Measurements from ENCODE around the gene ARHGAP6. TPM values are rescaled to one million over a fixed set of nuclear protein-coding genes. Genes with fewer than 3 reads are reported as not detected.

ARHGAP6 gene
- total and polyA plus RNA-seq, 4 donors, result 6.0 to 18.2 (median 12.3) TPM

GRCh38 chrX:11438767-11439166 lies 227.0 kb downstream of the ARHGAP6 start:
- no peak overlapping the region for H3K4me3 ChIP-seq
- WGBS, 2 donors, result 51 to 69% methylated on average over 4 of the region's 4 CpGs
- ATAC-seq (ENCODE audit: insufficient read depth, low FRiP score), result no peak

DNA sequence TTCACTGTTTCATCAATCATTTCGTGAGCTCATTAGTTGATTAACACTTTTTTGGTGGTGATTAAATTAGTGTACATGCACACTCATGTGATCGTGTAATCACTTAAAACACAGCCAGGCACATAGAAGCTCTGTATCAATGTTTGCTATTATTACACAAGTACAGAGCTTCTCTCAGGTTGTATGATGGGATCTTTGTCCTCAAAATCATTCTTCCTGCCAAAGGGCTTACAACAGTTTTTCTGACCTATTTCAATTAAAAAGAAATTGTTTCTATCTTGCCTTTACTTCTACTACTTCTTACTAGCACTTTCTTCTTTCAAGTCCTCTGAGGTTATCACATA lies 227.4 kb downstream of the ARHGAP6 start:
- H3K4me3 ChIP-seq, result no peak overlapping the region
- no peak for DNase-seq
- no peak overlapping the region for H3K9ac ChIP-seq (ENCODE audit: insufficient read depth in 1 of 2, low read length in 2 of 2)
- H3K27ac ChIP-seq (ENCODE audit: low read depth in 1 of 2, low read length in 1 of 2), result peak overlapping the region in 1 of 2 donors; percentile 21
- 77 to 95% methylated on average over 2 of the region's 2 CpGs for WGBS, 2 donors
- H3K9me3 ChIP-seq (ENCODE audit: control insufficient read depth in 4 of 4, insufficient read depth in 3 of 4, low read length in 3 of 4), result peaks cover 0 to 2% (median 0%) of the 10 kb centered on the region in 4 donors
- H3K36me3 ChIP-seq (ENCODE audit: control insufficient read depth in 4 of 4, insufficient read depth in 4 of 4, low read length in 4 of 4), result no peaks in the 10 kb centered on the region
- no peak for ATAC-seq (ENCODE audit: insufficient read depth, low FRiP score)
- H3K4me1 ChIP-seq (ENCODE audit: control insufficient read depth in 5 of 5, insufficient read depth in 5 of 5, low read length in 5 of 5), result peaks cover 0 to 6% (median 0%) of the 10 kb centered on the region in 5 donors
- peaks cover 4 to 45% (median 11%) of the 10 kb centered on the region in 3 donors for H3K27me3 ChIP-seq (ENCODE audit: control insufficient read depth in 3 of 3, insufficient read depth in 3 of 3, low read length in 2 of 3)
- TF ChIP-seq, protein P1, sequence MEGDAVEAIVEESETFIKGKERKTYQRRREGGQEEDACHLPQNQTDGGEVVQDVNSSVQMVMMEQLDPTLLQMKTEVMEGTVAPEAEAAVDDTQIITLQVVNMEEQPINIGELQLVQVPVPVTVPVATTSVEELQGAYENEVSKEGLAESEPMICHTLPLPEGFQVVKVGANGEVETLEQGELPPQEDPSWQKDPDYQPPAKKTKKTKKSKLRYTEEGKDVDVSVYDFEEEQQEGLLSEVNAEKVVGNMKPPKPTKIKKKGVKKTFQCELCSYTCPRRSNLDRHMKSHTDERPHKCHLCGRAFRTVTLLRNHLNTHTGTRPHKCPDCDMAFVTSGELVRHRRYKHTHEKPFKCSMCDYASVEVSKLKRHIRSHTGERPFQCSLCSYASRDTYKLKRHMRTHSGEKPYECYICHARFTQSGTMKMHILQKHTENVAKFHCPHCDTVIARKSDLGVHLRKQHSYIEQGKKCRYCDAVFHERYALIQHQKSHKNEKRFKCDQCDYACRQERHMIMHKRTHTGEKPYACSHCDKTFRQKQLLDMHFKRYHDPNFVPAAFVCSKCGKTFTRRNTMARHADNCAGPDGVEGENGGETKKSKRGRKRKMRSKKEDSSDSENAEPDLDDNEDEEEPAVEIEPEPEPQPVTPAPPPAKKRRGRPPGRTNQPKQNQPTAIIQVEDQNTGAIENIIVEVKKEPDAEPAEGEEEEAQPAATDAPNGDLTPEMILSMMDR (IDR thresholded peaks at IDR 0.05; ENCODE audit: control extremely low read depth, extremely low read depth), result no peak

More at GRCh38 chrX:11438767-11439166, 227.0 kb downstream of the ARHGAP6 start:
- Histone ChIP-seq H3K27ac (ENCODE audit: low read depth in 1 of 2, low read length in 1 of 2) (peak overlapping the region in 1 of 2 donors; percentile 21), H3K36me3 (ENCODE audit: control insufficient read depth in 4 of 4, insufficient read depth in 4 of 4, low read length in 4 of 4) (no peaks in the 10 kb centered on the region), H3K9ac (ENCODE audit: insufficient read depth in 1 of 2, low read length in 2 of 2) (no peak overlapping the region), H3K4me1 (ENCODE audit: control insufficient read depth in 5 of 5, insufficient read depth in 5 of 5, low read length in 5 of 5) (peaks cover 0 to 6% (median 0%) of the 10 kb centered on the region in 5 donors), H3K9me3 (ENCODE audit: control insufficient read depth in 4 of 4, insufficient read depth in 3 of 4, low read length in 3 of 4) (peaks cover 0 to 2% (median 0%) of the 10 kb centered on the region in 4 donors), H3K27me3 (ENCODE audit: control insufficient read depth in 3 of 3, insufficient read depth in 3 of 3, low read length in 2 of 3) (peaks cover 4 to 42% (median 7%) of the 10 kb centered on the region in 3 donors)
- no peak for DNase-seq
- TF ChIP-seq, protein P1 (IDR thresholded peaks at IDR 0.05; ENCODE audit: control extremely low read depth, extremely low read depth), result no peak

DNA sequence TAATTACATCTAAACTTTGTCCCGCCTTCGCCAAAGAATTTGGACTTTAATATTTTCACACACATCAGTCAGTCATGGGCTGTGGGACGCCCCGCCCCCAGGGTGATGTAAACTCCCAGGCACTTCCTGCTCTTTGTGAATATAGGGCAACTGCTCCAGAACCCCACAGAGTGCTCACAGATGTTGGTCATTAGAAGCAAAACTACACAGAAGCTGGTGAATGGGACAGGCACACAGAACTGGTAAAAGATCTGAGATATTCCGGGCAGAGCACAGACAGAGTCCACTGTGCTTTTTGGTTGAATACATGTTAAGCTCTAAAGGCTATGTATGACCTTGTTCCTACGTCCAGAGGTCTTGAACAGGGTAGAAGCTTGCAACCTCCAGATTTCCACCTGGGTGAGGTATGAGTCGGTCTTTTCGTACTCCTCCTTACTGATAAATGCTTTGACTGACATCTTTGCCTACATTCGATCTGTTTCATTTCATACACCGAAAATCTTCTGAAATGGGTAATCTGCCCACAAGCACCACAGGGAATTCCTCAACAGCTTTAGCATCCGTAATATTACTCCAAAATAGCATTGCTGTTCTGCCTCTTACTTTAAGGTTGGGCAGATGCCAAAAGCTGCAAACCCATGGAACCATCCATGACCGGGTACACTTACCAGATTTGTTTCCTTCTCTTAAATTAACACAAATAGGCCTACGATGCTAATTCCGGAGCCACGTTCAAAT lies 227.9 kb downstream of the ARHGAP6 start:
- ATAC-seq (ENCODE audit: insufficient read depth, low FRiP score) (no peak), DNase-seq (peak in 1 of 3 donors; percentile 31)
- TF ChIP-seq, protein P1 (IDR thresholded peaks at IDR 0.05; ENCODE audit: control extremely low read depth, extremely low read depth), result no peak
- Histone ChIP-seq H3K27ac (ENCODE audit: low read depth in 1 of 2, low read length in 1 of 2) (no peak overlapping the region), H3K36me3 (ENCODE audit: control insufficient read depth in 4 of 4, insufficient read depth in 4 of 4, low read length in 4 of 4) (no peaks in the 10 kb centered on the region), H3K4me1 (ENCODE audit: control insufficient read depth in 5 of 5, insufficient read depth in 5 of 5, low read length in 5 of 5) (peaks cover 0 to 6% (median 0%) of the 10 kb centered on the region in 5 donors), H3K27me3 (ENCODE audit: control insufficient read depth in 3 of 3, insufficient read depth in 3 of 3, low read length in 2 of 3) (peaks cover 4 to 45% (median 13%) of the 10 kb centered on the region in 3 donors), H3K9me3 (ENCODE audit: control insufficient read depth in 4 of 4, insufficient read depth in 3 of 4, low read length in 3 of 4) (peaks cover 0 to 2% (median 0%) of the 10 kb centered on the region in 4 donors), H3K9ac (ENCODE audit: insufficient read depth in 1 of 2, low read length in 2 of 2) (no peak overlapping the region), H3K4me3 (no peak overlapping the region)
- WGBS, 2 donors, result 73 to 91% methylated on average over 15 of the region's 15 CpGs

Data from lung (tissue), 12 donors.